AG08396 (cell line): ENCODE measurements around the gene LMF2.

Source experiments
- DNase-seq: peaks from one replicate; pipeline ENCODE4 v3.0.0; 2012; ENCODE audit warnings: low spot score, mixed read lengths

LMF2 gene

DNA sequence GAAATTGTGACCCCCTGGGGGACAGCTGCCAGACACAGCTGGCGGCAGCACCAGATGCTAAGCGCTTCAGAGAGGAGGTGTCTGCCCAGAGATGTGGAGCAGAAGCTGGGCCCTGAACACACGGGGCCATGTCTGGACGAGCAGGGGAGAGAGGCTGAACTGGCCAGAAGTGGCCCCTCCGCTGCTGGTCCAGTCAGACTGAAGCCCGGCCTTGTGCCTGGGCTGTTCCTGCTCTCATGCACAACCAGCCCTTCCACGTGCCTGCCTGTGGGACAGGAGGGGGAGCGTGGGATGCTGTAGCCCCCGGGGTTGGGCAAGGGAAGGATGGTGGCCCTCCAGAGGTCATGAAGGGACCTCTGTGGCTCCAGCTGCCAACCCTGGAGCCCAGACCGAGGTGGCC, 24.4 kb downstream of the LMF2 start:
- DNase-seq = no peak

- no peak for DNase-seq
These were observed 25.1 kb downstream of the LMF2 start for GRCh38 chr22:50482107-50483074.

DNA sequence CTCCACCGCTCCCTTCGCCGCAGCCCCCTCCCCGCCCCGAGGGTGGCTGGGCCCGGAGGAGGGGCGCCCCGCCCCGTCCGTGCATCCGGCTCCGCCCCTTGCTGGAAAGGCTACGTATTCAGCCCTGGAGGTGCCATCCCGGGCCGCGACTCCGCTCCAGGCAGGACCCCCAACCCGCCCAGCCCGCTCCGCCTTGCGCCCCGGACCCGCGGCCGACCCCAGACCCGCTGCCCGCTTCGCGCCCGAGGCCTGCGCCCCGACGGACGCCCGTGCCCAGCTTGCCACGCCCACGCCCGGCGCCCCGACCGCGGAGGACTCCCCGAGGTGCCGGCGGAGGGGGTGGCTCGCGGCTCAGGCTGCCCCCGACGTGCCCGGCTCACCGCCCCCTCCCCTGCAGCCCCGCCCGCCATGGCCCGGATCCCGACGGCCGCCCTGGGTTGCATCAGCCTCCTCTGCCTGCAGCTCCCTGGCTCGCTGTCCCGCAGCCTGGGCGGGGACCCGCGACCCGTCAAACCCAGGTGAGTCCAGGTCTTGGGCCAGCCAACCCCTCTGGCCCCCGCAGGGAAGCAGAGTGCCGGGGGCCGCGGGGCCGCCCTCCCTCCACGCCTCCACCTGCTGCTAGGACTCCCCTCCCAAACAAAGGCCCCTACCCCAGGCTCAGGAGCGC, 25.9 kb downstream of the LMF2 start, which contains the start of gene ADM2:
ADM2 (plus strand) TSS at position 104 of the 667 bp plus-strand sequence; CDS start at position 409, 305 bp downstream.
- peak; percentile 62 for DNase-seq

- DNase-seq = no peak
These were observed 26.5 kb downstream of the LMF2 start for GRCh38 chr22:50481045-50481439.

DNA sequence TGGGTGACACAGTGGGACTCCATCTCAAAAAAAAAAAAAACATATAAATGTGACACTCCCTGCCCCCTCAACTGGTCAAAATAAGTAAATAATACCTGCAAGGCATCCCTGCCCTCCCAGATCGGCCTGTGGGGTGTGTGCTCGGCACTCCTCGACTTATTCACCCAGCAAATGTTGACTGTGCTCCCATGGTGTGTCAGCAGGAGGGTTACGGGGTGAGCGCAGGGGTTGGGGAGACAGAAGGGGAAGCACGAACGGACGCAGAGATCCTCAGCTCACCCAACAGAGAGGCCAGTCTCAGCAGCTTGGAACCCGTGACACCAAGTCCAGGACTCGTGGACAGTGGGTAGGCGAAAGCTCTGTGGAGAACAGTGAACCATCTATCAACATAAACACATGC, 27.8 kb downstream of the LMF2 start:
- no peak for DNase-seq

- DNase-seq = no peak
These were observed 29.6 kb downstream of the LMF2 start for GRCh38 chr22:50477923-50478322.

- no peak for DNase-seq
These were observed 30.6 kb downstream of the LMF2 start for GRCh38 chr22:50476868-50477267.

GRCh38 chr22:50475652-50476002, 31.9 kb downstream of the LMF2 start:
- no peak for DNase-seq

- DNase-seq = peak; percentile 100
These were observed 32.5 kb downstream of the LMF2 start, which contains the start of gene SBF1 for GRCh38 chr22:50474710-50475651. SBF1 (minus strand) TSS chr22:50475035; CDS start chr22:50474840, 195 bp downstream.

DNA sequence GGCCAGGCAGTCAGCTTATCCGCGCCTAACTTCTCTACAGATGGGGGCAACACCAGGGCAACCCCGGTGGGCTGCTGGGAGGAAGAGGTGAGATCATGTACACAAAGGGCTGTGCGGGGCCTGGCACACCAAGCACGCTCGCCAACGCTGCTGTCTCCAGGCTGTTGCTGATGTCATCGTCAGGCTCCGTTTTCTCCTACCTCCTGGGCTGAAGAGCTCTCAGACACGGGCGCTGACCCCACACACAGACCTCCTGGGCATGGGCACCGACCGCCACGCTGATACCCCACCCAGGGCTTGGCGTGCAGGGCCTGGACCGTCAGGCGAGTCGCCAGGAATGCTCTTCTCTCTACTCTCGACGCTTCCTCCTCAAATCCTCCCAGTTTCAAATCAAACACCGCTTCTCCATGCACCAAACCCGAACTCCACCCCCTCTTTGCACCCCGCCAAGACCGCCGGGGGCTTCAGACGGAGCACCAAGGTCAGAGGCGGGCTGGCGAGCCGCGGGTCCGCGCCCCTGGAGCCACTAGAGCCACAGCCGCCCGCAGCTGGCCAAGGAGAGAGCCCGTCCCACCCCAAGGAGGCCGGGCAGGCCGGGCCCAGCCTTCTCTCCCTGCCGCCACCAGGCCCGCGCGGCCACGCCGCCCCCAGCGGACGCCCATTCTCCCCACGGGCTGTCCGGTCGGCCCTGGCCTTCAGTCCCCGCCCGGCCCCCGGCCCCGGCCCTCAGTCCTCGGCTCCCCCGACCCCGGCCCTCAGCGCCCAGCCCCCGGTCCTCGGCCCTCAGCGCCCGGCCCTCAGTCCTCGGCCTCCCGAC, 33.4 kb downstream of the LMF2 start:
- DNase-seq = peak; percentile 84

GRCh38 chr22:50473088-50473487, 34.4 kb downstream of the LMF2 start:
- DNase-seq = no peak

- DNase-seq = no peak
These were observed 35.5 kb downstream of the LMF2 start for GRCh38 chr22:50471962-50472361.

DNA sequence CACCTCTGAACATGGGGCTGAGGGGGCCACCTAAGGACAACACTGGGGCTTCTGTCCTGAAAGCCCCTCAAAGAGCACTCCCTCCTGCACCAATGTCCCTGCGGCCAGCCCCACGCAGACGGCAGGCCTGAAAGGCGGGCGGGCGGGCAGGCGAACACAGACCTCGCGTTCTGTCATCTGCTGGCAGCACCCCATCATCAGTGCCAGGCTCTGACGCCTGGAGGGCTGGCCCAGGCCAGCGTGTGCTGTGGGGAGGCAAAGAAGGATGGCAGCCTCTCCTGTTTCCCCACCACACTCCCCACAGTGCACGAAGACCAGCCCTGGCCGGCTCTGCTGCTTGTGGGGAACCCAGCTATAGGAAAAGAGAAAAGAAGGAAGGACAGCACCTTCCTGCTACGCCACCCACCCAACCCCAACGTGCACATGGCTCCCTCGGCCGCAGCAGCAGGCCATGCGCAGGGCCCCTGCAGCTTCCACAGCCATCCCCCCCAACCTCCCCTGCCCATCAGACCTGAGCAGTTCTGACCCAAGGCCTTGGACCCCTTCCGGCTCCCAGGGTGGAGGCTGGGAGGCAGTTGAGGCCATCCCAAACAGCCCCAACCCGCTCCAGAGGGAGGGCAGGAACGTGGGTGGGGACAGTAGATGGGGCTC, 36.2 kb downstream of the LMF2 start:
- no peak for DNase-seq

DNA sequence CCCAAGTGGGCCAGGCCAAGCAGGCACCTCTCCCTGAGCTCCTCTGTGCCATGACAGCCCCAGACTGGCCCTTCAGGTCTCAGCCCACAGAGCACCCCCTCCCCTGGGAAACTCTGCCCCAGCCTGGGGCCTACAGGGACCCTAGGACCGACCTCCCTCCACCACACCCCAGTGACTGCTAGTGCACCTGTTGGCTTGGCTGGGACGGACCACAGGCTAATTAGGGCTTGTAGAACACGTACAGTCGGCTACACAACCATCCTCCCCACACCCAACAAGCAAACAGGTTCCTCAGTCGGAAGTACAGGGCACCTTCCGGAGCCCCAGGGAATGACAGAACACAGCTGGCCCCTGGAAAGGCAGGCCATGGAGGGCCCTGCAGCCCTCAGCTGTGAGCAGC, 37.0 kb downstream of the LMF2 start:
- no peak for DNase-seq

DNA sequence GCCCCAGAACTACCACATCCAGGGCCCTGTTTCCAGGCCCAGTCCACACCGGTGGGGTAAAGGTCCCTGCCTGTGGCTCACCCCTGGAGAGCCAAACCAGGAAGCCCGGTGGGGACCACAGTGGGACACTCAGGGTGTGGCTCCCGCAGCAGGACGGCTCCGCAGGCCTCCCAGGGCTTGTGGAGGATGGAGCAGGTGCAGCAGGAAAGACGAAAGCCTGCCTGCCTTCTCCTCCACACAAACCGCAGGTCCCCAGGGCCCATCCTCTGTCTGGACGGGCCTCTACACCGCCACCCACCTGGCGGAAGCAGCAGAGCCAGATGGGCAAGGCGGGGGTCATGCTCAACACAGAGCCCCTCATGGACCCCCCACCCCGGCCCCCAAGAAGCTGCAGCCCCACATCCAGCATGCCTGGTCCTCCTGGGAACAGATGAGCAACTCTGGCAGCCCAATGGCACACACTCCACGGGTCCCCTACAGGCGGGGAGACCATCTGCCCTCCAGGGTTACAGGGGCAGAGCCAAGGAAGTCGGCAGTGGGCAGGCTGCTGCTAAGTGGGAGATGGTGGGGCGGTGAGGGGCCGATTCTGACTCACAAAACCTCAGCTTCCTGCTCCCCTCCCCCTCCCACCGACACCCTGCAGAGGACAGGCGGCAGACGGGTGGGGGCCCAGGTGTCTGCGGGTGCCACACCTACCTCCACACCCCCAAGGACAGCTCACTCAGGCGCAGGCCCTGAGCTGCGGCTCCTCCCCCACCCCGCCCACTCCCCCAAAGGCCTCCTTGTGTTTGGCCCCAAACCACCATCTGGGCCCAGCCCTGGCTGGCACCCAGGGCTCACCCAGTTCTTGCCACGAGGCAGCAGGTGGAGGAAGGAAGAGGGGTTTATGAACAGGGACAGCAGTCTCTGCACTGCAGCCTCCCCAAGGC, 37.9 kb downstream of the LMF2 start:
- DNase-seq = no peak

GRCh38 chr22:50468626-50469025, 38.9 kb downstream of the LMF2 start:
- no peak for DNase-seq

GRCh38 chr22:50467773-50468440, 39.6 kb downstream of the LMF2 start:
- DNase-seq = no peak

- no peak for DNase-seq
These were observed 40.2 kb downstream of the LMF2 start for GRCh38 chr22:50467341-50467740.
